AG09309 (cell line): Measurements from ENCODE around the gene TSSK6.

Source experiments
- DNase-seq: peaks from one replicate; pipeline ENCODE4 v3.0.0-alpha.2; 2010; ENCODE audit warnings: low read depth
- H3K4me3 ChIP-seq: 2 replicates; pipeline ENCODE4 v1.5.1; 2011; ENCODE audit warnings: mild to moderate bottlenecking, low read depth, low read length, moderate library complexity; ENCODE audit not compliant: control insufficient read depth
- CTCF ChIP-seq: IDR thresholded peaks from 2 replicates; pipeline ENCODE4 v1.5.1; 2011; ENCODE audit warnings: mild to moderate bottlenecking, low read depth, low read length, inconsistent platforms; ENCODE audit not compliant: insufficient read depth, control insufficient read depth; ENCODE audit errors: missing control alignments

TSSK6 gene

DNA sequence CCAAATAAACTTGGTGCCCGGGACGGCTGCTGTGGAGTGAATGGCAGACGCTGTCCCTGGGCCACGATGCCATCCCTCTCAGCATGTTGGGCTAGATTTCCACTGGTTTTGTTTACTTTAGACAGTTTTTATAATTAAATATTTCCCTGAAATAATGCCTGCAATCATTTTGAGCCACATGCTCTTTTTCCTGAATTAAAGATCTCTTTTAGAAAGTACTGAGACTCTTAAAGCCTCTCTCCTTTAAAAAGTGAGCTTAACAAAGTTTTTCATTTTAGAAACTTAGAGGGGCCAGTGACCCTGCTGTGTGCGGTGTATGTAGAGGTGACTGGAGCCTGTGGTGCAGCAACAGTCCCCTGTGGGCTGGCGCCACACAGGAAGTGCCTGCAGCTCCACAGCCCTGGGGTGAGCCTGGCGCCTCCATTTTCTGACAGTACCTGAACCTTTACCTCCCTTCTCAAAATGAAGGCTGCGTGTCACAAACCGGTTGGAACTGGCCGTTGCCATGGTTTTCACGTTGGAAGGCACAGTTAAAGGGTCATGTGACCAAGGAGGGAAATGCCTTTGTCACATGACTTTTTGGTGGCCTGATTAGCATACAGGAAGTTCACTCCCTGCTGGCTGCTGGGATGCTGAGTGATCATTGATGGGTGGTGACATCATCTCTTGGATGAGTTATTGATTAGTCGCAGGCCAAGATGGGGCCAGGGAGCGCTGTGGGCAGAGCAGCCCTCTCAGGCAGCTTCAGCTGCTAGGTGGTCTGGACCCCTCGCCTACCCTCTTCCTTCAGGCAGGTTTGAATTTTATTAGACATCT lies 26.3 kb downstream of the TSSK6 start:
- peak; percentile 87 for DNase-seq
- no peak overlapping the region; the same call in 1 of the 2 replicates for H3K4me3 ChIP-seq
- no peak for TF ChIP-seq CTCF

GRCh38 chr19:19487950-19488874 lies 27.1 kb downstream of the TSSK6 start:
- no peak for TF ChIP-seq CTCF
- H3K4me3 ChIP-seq: no peak overlapping the region
- no peak for DNase-seq

GRCh38 chr19:19487077-19487949 lies 28.0 kb downstream of the TSSK6 start:
- no peak for DNase-seq
- no peak overlapping the region for H3K4me3 ChIP-seq
- TF ChIP-seq CTCF: no peak

GRCh38 chr19:19486343-19487076 lies 28.8 kb downstream of the TSSK6 start:
- H3K4me3 ChIP-seq: no peak overlapping the region
- DNase-seq: no peak
- TF ChIP-seq CTCF: no peak

- H3K4me3 ChIP-seq: no peak overlapping the region
- DNase-seq: no peak
- TF ChIP-seq CTCF: no peak
Measured at GRCh38 chr19:19485998-19486290, 29.4 kb downstream of the TSSK6 start.
